Erythroblast (primary cell): ENCODE data around the gene LAMB4.

Experiments used
- GATA1 ChIP-seq: IDR thresholded peaks from 2 replicates; pipeline ENCODE4 v1.6.1; 2011; ENCODE audit warnings: low read depth, mild to moderate bottlenecking, control low read depth, low read length, moderate library complexity
- POLR2A ChIP-seq: IDR thresholded peaks from 2 replicates; pipeline ENCODE4 v1.6.1; 2011; ENCODE audit warnings: mild to moderate bottlenecking, low read length

DNA sequence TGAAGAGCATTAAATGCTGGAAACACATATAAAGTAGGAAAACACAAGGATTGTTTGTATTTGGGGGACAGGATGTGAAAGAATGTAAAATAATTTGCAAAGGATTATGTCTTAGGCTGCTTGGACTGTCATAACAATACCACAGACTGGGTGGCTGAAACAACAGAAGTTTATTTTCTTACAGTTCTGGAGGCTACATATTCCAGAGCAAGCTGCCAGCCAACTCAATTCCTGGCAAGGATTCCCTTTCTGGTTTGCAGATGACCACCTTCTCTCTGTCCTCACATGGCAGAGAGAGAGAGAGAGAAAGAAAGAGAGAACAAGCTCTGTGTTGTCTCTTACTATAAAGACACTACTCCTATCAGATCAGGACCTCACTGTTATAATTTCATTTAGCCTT is 8.8 kb upstream of the LAMB4 start:
- TF ChIP-seq POLR2A = no peak
- no peak for TF ChIP-seq GATA1
